KBM-7 (cell line): ENCODE data around the gene NDUFAF7.
A peak's percentile ranks its signal among the peaks of the same experiment; 100 is the strongest.
"Not testable (repeated sequence)": the region's sequence is repeated elsewhere in the genome, so short reads cannot be mapped to it uniquely, and the experiment has no call there.

Experiments used
- DNase-seq: peaks from one replicate; pipeline ENCODE4 v3.0.0-alpha.2; 2015
- in situ Hi-C: fragments of 300-500 bp; cut with MboI; formaldehyde crosslinking; loops from 2 replicates; pipeline ENCODE4 v1.14.3; 2020; ENCODE audit warnings: low sequenced_read_pairs, low pct_unique_long_range_greater_than_20kb, mixed read lengths

Gene NDUFAF7

DNA sequence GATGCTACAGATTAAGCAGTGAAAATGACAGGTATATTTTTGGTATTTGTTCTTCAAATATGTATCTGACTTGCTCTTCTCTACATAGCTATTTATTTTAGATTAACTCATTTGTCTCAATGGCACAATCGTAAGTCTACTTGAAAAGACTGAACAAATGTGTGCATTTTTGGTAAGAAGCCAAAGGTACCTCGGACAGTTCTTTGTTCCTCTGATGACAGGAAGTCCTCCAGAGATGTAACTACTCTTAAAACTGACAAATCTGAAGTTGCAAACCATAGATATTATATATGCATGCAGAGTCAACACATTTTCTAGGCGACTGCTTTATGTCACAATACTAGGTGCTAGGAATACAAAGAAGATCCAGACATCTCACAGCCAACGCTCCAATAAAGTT, 36.7 kb downstream of the NDUFAF7 start:
- in situ Hi-C loops, result no loop called here
- DNase-seq, result no peak

DNA sequence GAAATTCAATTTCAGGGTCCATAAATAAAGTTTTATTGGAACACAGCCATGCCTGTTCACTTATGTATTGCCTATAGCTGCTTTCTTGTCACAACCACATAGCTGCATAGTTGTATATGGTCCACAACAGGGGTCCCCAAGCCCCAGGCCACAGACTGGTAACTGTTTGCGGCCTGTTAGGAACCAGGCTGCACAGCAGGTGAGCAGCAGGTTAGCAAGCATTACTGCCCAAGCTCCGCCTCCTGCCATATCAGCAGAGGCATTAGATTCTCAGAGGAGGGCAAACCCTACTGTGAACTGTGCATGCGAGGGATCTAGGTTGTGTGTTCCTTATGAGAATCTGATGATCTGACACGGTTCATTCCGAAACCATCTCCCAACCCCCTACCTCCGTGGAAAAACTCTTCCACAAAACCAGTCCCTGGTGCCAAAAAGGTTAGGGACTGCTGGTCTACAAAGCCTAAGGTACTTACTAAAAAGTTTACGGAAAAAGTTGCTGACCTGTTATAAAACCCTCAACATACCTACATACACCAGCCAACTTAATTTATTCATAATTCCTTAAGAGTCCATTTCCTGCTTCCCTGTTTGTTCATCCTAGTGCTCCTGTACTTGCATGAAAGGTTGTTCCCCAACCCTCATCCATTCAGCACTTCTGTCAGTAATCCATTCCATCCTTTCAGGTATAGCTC, 40.1 kb downstream of the NDUFAF7 start:
- no peak for DNase-seq
- in situ Hi-C loops, result no loop called here

DNA sequence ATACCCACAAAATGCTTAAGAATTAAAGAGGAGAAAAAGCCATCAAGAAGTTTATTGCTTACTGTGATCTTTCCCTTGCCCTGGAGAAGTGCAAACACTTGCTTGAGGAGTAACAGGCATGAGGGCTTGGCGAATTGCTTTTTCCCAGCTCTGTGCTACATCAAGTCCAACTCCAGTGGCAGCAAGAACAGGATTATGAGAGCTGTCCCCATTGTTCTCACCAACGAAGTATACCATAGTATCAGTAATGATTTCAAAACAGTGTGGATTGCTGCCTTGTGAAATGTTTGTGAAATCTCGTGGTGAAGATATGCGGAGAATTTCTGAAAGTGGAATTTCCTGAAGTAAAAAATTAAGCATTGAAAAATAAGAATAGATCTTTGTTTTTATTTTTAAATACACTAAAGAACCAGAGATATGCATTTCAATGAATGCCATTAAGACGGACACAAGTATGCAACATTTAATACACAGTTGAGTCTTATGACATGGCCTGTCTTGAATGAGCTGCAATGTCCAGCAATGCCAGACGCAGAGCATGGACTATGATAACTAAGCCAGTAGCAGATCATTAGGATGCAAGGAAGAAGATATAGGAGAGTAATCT, 43.0 kb downstream of the NDUFAF7 start:
- in situ Hi-C loops, result no loop called here
- DNase-seq, result no peak

DNA sequence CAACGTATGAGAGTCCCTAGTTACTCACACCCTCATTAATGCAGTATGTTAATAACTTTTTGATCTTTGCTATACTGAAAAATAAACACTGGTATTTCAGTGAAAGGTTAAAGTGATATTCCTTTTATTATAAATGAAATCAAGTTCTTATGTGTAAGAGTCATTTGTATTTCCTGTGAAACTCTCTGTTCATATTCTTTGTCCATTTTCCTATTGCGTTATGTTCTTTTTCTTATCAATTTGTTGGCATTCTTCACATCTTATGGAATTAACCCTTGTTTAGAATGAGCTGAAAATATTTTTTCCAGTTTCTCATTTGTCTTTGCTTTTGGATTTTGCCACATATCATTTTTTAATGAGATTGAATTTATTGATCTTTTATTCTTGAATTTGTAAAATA, 44.8 kb downstream of the NDUFAF7 start:
- in situ Hi-C loops, result no loop called here
- no peak for DNase-seq

DNA sequence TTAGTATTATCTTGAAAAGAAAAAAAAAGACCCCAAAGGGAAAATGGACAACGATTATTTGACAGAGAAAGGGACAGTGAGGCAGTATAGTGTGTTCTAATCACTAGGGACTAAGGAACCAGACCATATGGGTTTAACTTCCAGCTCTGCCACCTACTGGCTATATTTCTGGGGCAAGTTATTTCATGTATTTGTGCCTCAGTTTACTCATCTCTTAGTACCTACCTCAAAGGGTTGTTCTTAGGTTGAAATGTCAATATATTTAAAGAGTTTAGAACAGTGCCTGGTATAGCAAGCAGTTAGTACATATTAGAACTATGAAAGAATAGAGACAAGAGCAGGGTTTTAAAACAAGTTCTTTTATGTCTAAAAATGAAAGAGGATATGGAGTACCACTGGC, 50.5 kb downstream of the NDUFAF7 start:
- DNase-seq, result no peak
- in situ Hi-C loops, result no loop called here

DNA sequence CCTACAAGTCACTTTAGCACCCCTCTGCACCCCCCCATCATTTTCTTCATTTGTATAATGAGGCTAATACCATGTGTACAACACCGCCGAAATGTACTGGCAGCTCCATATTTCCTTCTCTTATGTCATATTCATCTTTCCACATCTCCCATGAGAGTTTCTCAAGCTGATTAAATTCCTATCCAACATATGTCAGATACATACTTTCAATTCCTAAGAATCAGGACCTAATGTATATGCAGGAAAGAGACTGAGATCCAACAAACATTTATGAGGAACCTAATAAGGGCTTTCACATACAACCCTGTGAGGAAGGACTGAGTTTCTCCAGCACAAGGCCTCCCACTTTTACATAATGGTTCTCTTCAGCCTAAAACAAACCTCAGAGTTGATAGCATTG, 51.3 kb downstream of the NDUFAF7 start:
- DNase-seq, result no peak
- in situ Hi-C loops, result no loop called here

DNA sequence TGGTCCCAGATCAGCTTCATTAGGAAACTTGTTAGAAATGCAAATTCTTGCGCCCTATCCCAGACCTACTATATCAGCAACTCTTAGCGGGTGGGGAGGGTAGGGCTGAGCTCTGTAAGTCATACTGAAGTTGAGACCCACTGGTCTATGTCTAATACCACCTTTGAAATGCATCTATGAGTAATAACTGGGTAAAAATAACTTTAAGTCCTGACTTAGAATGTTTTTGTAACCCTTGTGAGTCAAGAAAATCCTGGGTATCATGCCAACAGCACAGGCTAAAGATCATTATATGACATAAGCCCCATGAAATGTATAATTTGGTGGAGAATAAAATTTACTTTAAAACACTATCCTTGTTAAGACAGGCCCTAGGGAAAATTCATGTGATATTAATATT, 51.7 kb downstream of the NDUFAF7 start:
- in situ Hi-C loops, result no loop called here
- DNase-seq, result no peak

DNA sequence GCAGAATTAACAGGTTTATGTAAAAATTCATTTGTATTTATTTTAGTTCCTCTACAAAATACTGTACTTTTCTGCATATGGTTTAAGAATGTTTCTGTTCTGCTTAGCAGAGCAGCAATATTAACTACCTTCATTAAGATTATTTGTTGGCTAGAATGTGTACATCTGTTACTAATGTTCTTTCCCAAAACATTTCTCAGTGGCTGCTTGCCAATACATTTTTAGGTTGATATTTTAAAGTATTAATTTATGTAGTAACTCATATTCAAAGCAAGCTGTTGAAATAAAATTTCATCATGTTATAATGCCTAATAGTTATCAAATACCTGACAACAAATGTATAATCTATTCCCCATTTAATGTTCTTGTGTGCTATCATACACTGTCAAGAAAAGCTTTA, 52.9 kb downstream of the NDUFAF7 start:
- DNase-seq, result no peak
- in situ Hi-C loops, result no loop called here

DNA sequence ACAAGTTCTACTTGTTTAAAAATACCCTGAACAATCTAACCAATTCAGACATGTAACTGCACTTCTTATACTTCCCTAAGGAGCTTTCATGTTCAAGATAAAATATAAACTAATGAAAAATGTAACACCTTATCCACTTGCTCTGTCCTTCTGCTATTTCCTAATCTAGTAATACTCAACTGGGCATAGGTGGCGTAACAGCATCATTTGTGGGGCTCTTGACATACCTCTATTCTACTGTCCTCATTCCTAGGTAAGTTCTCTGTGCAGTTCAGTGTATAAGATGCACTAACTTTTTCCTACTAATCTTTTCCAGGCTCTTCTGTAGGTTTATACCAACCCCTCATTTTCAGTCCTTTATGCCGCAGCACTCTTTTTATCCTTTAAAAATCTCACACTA, 56.5 kb downstream of the NDUFAF7 start:
- in situ Hi-C loops, result no loop called here
- peak; percentile 21 for DNase-seq

DNA sequence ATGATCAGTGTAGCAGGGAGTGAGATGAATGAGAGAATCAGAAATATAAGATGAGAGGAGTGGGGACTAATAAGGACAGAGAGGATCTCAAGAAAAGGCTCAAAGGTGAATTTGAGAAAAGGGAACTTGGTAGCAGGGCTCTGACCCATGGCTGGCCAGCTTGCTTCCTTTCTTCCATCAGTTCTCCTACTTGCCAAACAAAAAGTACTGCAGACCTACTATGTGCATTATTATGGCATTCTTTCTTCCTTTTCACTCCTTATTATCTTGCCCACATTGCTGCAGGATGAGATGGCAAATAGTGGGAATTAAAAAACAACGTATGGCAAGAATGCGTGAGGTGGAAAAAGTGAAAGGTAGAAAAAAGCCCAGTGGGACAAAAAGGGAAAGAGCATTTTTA, 60.2 kb downstream of the NDUFAF7 start:
- DNase-seq, result no peak
- in situ Hi-C loops, result no loop called here

DNA sequence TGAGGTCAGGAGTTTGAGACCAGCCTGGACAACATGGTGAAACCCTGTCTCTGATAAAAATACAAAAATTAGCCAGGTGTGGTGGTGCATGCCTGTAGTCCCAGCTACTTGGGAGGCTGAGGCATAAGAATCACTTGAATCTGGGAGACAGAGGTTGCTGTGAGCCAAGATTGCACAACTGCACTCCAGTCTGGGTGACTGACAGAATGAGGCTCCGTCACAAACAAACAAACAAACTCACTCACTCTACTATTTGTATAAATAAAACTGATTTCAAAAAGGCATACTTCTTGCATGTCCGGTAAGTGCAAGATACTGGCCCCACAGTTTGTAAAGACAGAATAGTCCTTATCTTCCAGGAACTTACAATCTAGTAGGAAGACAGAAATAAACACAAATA, 63.4 kb downstream of the NDUFAF7 start:
- in situ Hi-C loops, result not testable (repeated sequence)

DNA sequence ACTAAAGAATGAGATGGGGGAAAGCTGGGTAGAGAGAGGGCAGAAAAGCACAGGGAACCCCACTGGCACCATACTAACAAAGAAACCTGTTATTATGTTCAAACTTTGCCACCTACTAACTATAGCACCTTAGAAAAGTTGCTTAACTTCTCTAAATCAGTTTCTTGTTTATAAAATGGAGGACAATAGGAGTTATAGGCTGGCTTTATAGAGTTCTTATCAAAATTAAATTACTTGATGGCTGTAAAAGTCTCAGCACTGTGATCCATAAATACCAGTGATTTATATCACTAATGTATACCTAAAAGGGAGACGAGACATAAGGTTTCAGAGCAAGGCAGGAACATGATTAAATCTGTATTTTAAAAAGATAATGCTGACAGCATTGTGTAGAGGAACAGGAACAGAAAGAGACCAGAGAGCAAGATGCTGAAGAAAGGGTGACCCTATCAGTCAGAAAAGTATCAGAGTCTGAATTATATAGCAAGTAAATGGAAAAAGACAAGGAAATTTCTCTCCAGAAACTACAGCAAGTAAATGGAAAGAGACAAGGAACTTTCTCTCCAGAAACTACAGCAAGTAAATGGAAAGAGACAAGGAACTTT, 64.1 kb downstream of the NDUFAF7 start:
- DNase-seq, result no peak
- in situ Hi-C loops, result no loop called here

More for the DNA sequence above, 63.4 kb downstream of the NDUFAF7 start:
- DNase-seq, result not testable (repeated sequence)

DNA sequence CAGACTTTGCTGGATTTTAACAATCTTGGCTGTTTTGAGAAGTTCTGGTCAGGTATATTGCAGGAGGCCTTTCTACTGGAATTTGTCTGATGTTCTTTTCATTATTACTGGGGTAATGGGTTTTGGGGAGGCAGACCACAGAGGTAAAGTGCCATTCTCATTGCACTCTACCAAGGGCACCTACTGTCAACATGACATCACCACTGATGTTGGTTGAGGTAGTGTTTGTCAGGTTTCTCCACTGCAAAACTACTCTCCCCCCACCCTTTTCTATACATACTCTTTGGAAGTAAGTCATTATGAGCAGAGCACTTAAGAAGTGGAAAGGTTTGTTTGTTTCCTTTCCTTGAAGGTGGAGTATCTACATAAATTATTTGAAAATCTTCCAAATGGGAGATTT, 66.2 kb downstream of the NDUFAF7 start:
- in situ Hi-C loops, result no loop called here
- no peak for DNase-seq
